GM12878 (cell line): ENCODE results near the gene CCDC68. TPM values are rescaled to one million over a fixed set of nuclear protein-coding genes. Genes with fewer than 3 reads are reported as not detected.

Experiments used
- ATAC-seq: fragments of 200-7000 bp; cut with Tn5 transposase; 3 replicates; pipeline ENCODE4 v1.9.1; 2020; ENCODE audit warnings: mild to moderate bottlenecking, moderate library complexity
- BruUV-seq: library from RNA; stranded (reverse); fragments of 400-500 nt; replicated peaks from 2 replicates; lab custom pipeline; 2021; lab: Mats Ljungman, UMichigan
- CTCF ChIA-PET: fragments of 300-600 bp; sonication (Branson Sonifier 250); formaldehyde crosslinking; extraction: SDS; loops from one replicate; lab custom pipeline; 2021; ENCODE audit warnings: inconsistent platforms; lab: Yijun Ruan, JAX
- POLR2A ChIA-PET: fragments of 350-600 bp; formaldehyde crosslinking; extraction: SDS; loops from one replicate; lab custom pipeline; 2021; ENCODE audit warnings: inconsistent platforms; lab: Charles Lee
- RAD21 ChIA-PET: fragments of 300-600 bp; sonication (Branson Sonifier 250); formaldehyde crosslinking; loops from one replicate; lab custom pipeline; 2023; ENCODE audit warnings: antibody characterized with exemption; ENCODE audit not compliant: unreplicated experiment; lab: Charles Lee
- SMC1A ChIA-PET: fragments of 300-600 bp; sonication (Branson Sonifier 250); formaldehyde crosslinking; loops from one replicate; lab custom pipeline; 2023; ENCODE audit not compliant: unreplicated experiment, uncharacterized antibody; lab: Charles Lee
- DNase-seq: peaks from one replicate; pipeline ENCODE4 v3.0.0-alpha.2; 2011; ENCODE audit warnings: low read depth, low spot score
- FAIRE-seq: peaks from 3 replicates; lab custom pipeline; 2011; peaks lifted over from hg19 to GRCh38; lab: Jason Lieb, UNC
- H2AFZ ChIP-seq: 2 replicates; pipeline ENCODE4 v1.6.0; 2011; ENCODE audit warnings: low read depth, low read length, control low read depth; ENCODE audit not compliant: control insufficient read depth
- H3K27ac ChIP-seq: 2 replicates; pipeline ENCODE4 v1.5.1; 2011; ENCODE audit warnings: control low read depth; ENCODE audit not compliant: control insufficient read depth, insufficient read depth
- H3K27me3 ChIP-seq, 2 experiments: replicated peaks in 1 of 2; 2 replicates each; pipeline versions ENCODE4 v1.6.0 to v1.6.1; 2011; ENCODE audit warnings: low read length in 1 of 2; ENCODE audit not compliant: control insufficient read depth in 2 of 2, insufficient read depth in 2 of 2
- H3K36me3 ChIP-seq, 2 experiments: 2 replicates each; pipeline ENCODE4 v1.5.1; 2011; ENCODE audit warnings: low read length in 1 of 2; ENCODE audit not compliant: control insufficient read depth in 2 of 2, insufficient read depth in 2 of 2
- H3K4me1 ChIP-seq: 2 replicates; pipeline ENCODE4 v1.6.1; 2011; ENCODE audit warnings: mild to moderate bottlenecking, low read length, moderate library complexity, mixed read lengths; ENCODE audit not compliant: control insufficient read depth, insufficient read depth
- H3K4me2 ChIP-seq: 2 replicates; pipeline ENCODE4 v1.6.0; 2011; ENCODE audit warnings: control low read depth; ENCODE audit not compliant: control insufficient read depth, insufficient read depth
- H3K4me3 ChIP-seq: fragments of 200-600 bp; sonication (generic); 2 replicates; pipeline ENCODE4 v1.5.1; 2016
- H3K79me2 ChIP-seq: 2 replicates; pipeline ENCODE4 v1.6.0; 2011; ENCODE audit warnings: low read length; ENCODE audit not compliant: control insufficient read depth, insufficient read depth
- H3K9ac ChIP-seq: 2 replicates; pipeline ENCODE4 v1.8.0; 2011; ENCODE audit warnings: low read length, control low read depth, mixed read lengths; ENCODE audit not compliant: control insufficient read depth, insufficient read depth
- H3K9me3 ChIP-seq: replicated peaks from 3 replicates; pipeline ENCODE4 v1.5.1; 2011; ENCODE audit warnings: mild to moderate bottlenecking, low read length; ENCODE audit not compliant: control insufficient read depth, insufficient read depth
- H4K20me1 ChIP-seq: 2 replicates; pipeline ENCODE4 v1.6.0; 2011; ENCODE audit not compliant: control insufficient read depth, insufficient read depth
- BACH1 ChIP-seq: fragments of 450-650 bp; IDR thresholded peaks from 2 replicates; pipeline ENCODE4 v1.6.1; 2017; ENCODE audit warnings: mild to moderate bottlenecking, borderline replicate concordance
- BHLHE40 ChIP-seq, 2 experiments: fragments of 450-650 bp in 1 of 2; IDR thresholded peaks; 2 replicates each; pipeline ENCODE4 v1.6.1; 2011 to 2017; ENCODE audit warnings: low read depth in 2 of 2, borderline replicate concordance in 1 of 2, improper control_type of control experiment in 1 of 2, low read length in 1 of 2, mild to moderate bottlenecking in 1 of 2
- BRCA1 ChIP-seq: IDR thresholded peaks from 2 replicates; pipeline ENCODE4 v1.6.1; 2011; ENCODE audit warnings: low read depth, low read length, improper control_type of control experiment
- CHD2 ChIP-seq: IDR thresholded peaks from 2 replicates; pipeline ENCODE4 v1.6.1; 2011; ENCODE audit warnings: low read depth, low read length, improper control_type of control experiment, borderline replicate concordance
- E2F8 ChIP-seq: fragments of 450-650 bp; IDR thresholded peaks from 2 replicates; pipeline ENCODE4 v1.6.1; 2018; ENCODE audit warnings: mild to moderate bottlenecking, low read depth, moderate library complexity; ENCODE audit not compliant: partially characterized antibody
- GATAD2B ChIP-seq: fragments of 450-650 bp; conservative IDR thresholded peaks from 2 replicates; pipeline ENCODE4 v1.6.1; 2017; ENCODE audit warnings: low read depth, mild to moderate bottlenecking, moderate library complexity
- HDAC2 ChIP-seq: fragments of 200-600 bp; sonication (generic); IDR thresholded peaks from 2 replicates; pipeline ENCODE4 v1.6.1; 2017
- HDAC6 ChIP-seq: fragments of 200-600 bp; sonication (generic); IDR thresholded peaks from one replicate; pipeline ENCODE4 v1.8.0; 2017; ENCODE audit warnings: antibody characterized with exemption; ENCODE audit not compliant: unreplicated experiment
- MLLT1 ChIP-seq: fragments of 450-650 bp; IDR thresholded peaks from 2 replicates; pipeline ENCODE4 v1.6.1; 2016; ENCODE audit warnings: mild to moderate bottlenecking
- MYC ChIP-seq: IDR thresholded peaks from 2 replicates; pipeline ENCODE4 v1.6.1; 2011; ENCODE audit warnings: mild to moderate bottlenecking, low read length, moderate library complexity, inconsistent platforms; ENCODE audit not compliant: insufficient read depth, insufficient replicate concordance, insufficient read length, severe bottlenecking
- NR2C2 ChIP-seq: IDR thresholded peaks from 2 replicates; pipeline ENCODE4 v1.6.1; 2011; ENCODE audit warnings: borderline replicate concordance, low read depth; ENCODE audit not compliant: control insufficient read depth, insufficient read length
- RAD21 ChIP-seq: IDR thresholded peaks from 2 replicates; pipeline ENCODE4 v1.6.1; 2011; ENCODE audit warnings: mild to moderate bottlenecking, low read depth, low read length, moderate library complexity; ENCODE audit not compliant: insufficient read depth
- SMARCA5 ChIP-seq: fragments of 450-650 bp; IDR thresholded peaks from 2 replicates; pipeline ENCODE4 v1.6.1; 2017; ENCODE audit warnings: mild to moderate bottlenecking
- TARDBP ChIP-seq: IDR thresholded peaks from 2 replicates; pipeline ENCODE4 v1.6.1; 2016; ENCODE audit warnings: borderline replicate concordance
- ZNF207 ChIP-seq: fragments of 450-650 bp; IDR thresholded peaks from 2 replicates; pipeline ENCODE4 v1.6.1; 2014; ENCODE audit warnings: antibody characterized with exemption, mild to moderate bottlenecking, borderline replicate concordance
- ZNF592 ChIP-seq: fragments of 450-650 bp; IDR thresholded peaks from 2 replicates; pipeline ENCODE4 v1.6.1; 2017; ENCODE audit warnings: mild to moderate bottlenecking, moderate library complexity
- WGBS: methylation state at CpG from one replicate; pipeline ENCODE4 v1.1.6; 2016; ENCODE audit warnings: low lambda C conversion rate; ENCODE audit not compliant: insufficient replicate concordance, insufficient coverage; ENCODE audit errors: missing lambda C conversion rate; 5-methylcytosine and 5-hydroxymethylcytosine counted together
- in situ Hi-C: fragments of 300-500 bp; cut with MboI; formaldehyde crosslinking; loops from 9 replicates; pipeline ENCODE4 v1.14.3; 2018; ENCODE audit warnings: mixed read lengths
- intact Hi-C: fragments of 100-400 bp; cut with micrococcal nuclease; formaldehyde crosslinking; loops from one replicate; pipeline ENCODE4 v1.14.2; 2022; ENCODE audit not compliant: unreplicated experiment
- polyA plus RNA-seq, 11 experiments: library from polyadenylated mRNA; depleted of rRNA in 4 of 11; unstranded in 6 of 11; stranded (reverse) in 5 of 11; fragments of >200 nt; fragmentation: Nextera tagmentation in 4 of 11; fragmentation: Illumina TruSeq in 1 of 11; extraction: Ambion mirVana in 4 of 11; extraction: Trizol in 1 of 11; gene quantifications; 1 replicate in 1 of 11; 2 replicates in 10 of 11; pipeline versions ENCODE4 v1.2.1 to v1.2.3, GENCODE V29; 2011 to 2016; ENCODE audit warnings: inconsistent platforms in 2 of 11, missing spikeins in 2 of 11, low read depth in 1 of 11
- total RNA-seq, 4 experiments: library from RNA; depleted of rRNA in 3 of 4; stranded (reverse); fragments of >200 nt in 3 of 4; fragmentation: Illumina TruSeq in 1 of 4; extraction: Trizol in 1 of 4; gene quantifications; 2 replicates each; pipeline versions ENCODE4 v1.2.1 to v1.2.3, GENCODE V29; 2013 to 2021

The CCDC68 gene
- total and polyA plus RNA-seq, 10 of the 15 experiments (the other 5 are each of a cell fraction or from before 2014, with no cell fraction given): 0.04 TPM; not detected in 9

- Histone ChIP-seq H3K27ac (no peak overlapping the region), H3K9me3 (no peaks in the 10 kb centered on the region), H3K4me1 (no peaks in the 10 kb centered on the region), H3K4me3 (no peak overlapping the region), H2AFZ (no peak overlapping the region), H4K20me1 (no peaks in the 10 kb centered on the region), H3K36me3 (no peaks in the 10 kb centered on the region), H3K9ac (no peak overlapping the region), H3K27me3 (no peaks in the 10 kb centered on the region), H3K4me2 (no peak overlapping the region), H3K79me2 (no peaks in the 10 kb centered on the region)
- WGBS: 9% methylated on average over 5 of the region's 5 CpGs
- ChIA-PET SMC1A (no interaction called here), CTCF (no interaction called here), POLR2A (no interaction called here), RAD21 (no interaction called here)
- ATAC-seq (no peak), FAIRE-seq (no peak), DNase-seq (no peak)
- intact Hi-C loops (no loop called here), in situ Hi-C loops (no loop called here)
- BruUV-seq: no TSS peak
- TF ChIP-seq HDAC6 (no peak), RAD21 (no peak), TARDBP (no peak), MLLT1 (no peak), NR2C2 (no peak), CHD2 (no peak), BHLHE40 (IDR thresholded peaks at IDR 0.05; ENCODE audit: borderline replicate concordance in 1 of 2, low read depth in 2 of 2, low read length in 1 of 2) (no peak), BACH1 (no peak), ZNF207 (no peak), E2F8 (no peak), GATAD2B (no peak), ZNF592 (no peak), BRCA1 (no peak), SMARCA5 (no peak), HDAC2 (no peak), MYC (no peak)
Observed at GRCh38 chr18:54905629-54906028, 53.6 kb downstream of the CCDC68 start.
